Fibroblast of skin of right biceps (primary cell): Measurements from ENCODE around the gene C14orf132.
"Not testable (repeated sequence)": the region's sequence is repeated elsewhere in the genome, so short reads cannot be mapped to it uniquely, and the experiment has no call there.

ENCODE experiments used
- DNase-seq: peaks from one replicate; pipeline ENCODE4 v3.0.0-alpha.2; 2013

Gene C14orf132

DNA sequence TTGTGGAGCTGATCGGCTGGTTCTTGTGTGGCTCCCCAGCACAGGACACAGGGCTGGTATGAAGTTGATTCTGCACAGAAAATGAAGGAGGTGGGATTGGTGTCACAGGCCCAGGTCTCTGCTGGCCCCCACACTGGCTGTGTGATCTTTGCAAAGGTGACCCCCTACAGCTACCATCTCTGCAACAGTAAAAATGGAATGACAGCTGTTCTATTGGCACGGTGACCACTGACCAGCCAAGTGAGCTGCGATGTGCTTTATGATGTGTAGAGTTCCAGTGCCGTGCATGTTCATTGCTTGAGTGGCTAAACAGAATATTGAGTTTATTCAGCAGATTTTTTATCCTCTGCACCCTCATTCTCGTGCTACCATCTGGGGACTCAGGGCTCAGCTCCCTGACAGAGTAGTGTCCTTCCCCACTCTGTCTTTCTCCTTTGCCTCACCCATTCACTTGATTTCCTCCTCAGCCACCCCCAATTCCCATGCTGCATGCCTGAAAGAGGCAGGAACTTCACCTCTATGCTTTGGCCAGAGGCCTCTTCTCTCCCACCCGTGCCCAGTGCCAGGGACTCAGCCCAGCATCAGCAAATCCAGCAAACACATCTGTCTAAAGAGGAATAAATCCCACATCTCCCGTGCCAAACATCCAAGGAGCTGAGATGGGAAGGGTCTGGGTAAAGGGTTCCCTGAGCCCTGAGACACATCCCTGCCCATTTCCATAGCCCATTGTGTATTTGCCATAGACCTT, 21.2 kb downstream of the C14orf132 start:
- DNase-seq = no peak

DNA sequence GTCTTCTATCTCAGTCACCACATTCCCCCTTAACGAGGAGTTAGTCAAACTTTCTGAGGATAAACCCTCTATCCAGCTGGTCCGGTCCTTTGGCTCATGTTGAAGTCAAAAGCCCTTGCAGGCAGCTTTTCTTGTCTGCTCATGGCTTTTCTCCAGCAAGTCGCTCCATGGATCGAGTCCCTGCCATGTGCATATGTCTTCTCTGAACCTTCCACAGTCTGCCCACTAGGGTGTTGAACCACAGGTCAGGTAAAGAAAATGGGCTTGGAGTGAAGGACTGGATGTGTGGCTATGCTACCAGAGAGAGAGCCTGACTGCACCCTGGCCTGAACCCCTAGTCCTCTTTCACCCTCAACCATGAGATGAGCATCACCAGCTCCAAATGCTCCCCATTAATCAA, 22.8 kb downstream of the C14orf132 start:
- no peak for DNase-seq

DNA sequence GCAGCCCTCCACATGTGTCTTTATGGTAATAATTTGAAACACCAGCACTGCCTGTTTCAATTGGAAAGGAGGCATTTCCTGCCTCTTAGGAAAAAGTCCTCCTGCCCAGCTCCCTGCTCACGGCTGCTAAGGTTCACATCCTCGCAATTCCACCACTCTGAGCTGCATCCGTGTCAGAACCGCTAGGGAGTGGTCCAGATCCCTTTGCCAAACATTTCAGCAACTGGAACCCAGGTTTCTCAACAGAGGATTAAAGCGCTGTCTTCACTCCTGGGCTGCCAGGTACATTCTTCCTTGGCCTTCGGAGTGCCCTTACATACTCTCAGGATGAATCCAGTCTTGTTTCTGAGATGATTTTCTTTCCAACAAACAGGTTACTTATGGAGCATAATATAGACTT, 23.3 kb downstream of the C14orf132 start:
- DNase-seq = no peak

DNA sequence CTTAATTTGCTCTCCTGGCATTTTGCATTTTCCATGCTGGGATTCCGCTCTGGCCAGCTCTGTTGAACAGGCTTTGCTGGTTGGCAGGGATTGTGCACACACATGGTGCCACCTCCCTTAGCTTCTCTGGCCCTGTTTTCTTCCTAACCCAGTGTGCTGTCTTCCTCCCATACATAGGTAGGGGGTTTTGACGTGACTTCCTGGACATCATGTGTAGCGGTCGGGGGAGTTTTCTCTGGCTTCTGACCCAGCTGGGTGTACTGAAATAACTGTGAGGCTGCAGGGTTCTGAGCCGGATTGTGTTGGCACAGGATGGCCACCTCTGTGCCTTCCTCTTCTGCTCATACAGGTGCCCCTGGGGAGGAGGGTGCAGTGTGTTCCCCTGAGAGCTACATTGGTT, 25.7 kb downstream of the C14orf132 start:
- no peak for DNase-seq

DNA sequence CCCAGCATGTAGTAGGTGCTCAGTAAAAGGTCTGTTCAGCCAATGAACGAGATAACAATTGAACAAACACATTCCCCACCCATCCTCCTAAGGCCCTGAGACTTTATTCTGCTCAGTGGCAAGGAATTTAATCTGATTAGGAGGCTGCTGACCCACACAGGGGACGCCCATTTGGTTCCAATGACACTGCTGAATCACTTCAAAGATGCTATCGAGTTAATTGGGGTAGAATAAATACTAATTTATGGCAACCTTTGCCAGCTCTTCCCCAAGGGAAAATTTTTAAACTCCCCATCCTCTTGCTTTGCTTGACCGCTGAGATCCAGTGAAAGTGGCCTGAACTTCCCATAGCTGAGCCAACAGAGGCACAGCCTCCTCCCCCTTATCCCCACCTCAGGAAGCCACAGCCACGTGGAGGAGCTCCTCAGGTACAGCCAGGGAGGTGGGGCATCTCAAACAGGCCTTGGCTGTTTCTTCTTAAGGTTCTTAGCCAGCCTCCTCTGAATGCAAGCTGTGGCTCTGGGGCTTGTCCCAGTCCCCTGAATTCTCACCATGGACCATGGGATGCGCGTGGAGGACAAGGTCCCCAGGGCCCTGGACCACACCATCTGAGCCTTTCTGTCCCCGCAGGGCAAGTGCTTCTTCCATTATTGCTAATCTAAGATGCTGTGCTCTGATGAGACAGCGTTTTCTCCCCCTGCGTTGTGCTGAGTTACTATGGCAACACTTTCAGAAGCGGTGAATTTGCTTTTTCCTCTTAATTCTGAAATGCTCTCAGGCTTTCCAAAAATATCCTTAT, 26.7 kb downstream of the C14orf132 start:
- DNase-seq = no peak

DNA sequence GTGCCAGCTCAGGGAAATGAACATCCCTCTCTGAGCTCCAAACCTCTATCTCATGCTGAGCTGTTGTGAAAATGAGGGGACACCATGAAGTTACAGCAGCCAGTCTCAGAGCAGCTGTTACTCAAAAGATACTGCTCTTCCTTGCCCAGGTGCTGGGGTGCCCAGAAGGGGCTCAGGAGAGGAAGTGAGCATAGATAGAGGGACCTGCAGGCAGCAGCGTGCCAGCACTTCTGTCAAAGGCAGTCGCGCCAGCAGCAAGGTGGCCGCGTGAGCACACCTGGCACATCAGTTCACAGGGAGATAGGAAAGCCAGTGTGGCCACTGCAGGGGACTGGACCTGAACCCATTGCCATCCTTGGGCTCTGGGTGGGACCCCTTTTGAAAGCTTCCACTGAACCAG, 27.8 kb downstream of the C14orf132 start:
- DNase-seq = no peak

DNA sequence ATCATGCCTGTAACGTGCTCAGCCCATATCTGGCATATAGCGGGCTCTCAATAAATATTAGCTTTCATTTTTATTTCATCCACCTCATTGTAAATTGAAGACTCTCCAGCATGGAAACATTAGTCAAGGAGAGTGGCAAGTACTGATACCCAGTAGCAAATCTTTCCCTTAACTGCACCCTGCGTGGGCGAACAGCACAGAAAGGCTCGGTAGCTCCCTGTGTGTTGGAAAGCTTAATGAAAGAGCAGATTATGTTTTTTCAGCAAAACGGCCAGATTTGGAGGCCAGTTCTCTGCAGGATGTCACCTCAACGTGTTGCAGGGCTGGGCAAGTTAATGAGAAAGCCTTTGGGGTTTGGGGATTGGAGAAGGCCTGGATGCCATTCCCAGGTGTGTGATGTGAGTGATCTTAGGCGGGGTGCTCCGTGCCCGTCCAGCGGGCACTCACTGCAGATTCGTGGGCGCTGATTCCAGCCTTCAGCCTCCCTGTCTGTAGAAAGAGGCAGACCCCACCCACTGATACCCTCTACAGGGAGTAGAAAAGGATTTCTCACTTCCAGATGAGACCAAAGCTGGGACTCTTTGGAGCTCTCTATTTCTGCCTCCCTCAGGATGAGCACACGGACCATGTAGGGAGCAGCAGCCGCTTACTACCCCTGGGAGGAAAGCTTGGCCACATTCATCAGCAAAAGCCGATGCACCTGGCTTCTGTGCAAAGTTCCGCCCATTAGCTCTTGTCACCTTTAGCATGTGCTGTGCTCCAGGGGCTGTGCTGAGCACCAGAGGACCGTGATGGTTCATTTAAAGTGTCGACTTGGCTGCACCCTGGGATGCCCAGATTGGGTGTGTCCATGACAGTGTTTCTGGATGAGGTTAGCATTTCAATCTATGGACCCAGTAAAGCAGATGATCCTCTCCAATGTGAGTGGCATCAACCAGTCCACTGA, 29.1 kb downstream of the C14orf132 start:
- no peak for DNase-seq

DNA sequence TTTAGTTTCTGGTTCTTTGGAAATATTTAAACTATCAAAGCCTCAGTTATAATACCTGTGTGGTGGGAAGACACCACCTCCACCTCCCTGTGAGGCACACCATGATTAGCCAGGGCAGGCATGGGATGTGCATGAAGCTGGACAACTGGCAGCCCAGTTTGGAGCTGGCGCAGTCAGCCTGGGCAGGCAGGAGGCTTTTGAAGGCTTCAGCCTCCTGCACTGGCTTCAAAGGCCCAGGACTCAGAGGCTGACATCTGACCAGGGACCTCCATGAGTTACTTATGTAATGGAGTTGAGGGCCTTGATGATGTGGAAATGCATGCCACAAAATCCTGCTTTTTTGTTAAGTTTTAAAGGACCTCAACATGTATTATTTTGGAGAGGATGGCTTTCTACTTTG, 30.3 kb downstream of the C14orf132 start:
- DNase-seq = no peak

DNA sequence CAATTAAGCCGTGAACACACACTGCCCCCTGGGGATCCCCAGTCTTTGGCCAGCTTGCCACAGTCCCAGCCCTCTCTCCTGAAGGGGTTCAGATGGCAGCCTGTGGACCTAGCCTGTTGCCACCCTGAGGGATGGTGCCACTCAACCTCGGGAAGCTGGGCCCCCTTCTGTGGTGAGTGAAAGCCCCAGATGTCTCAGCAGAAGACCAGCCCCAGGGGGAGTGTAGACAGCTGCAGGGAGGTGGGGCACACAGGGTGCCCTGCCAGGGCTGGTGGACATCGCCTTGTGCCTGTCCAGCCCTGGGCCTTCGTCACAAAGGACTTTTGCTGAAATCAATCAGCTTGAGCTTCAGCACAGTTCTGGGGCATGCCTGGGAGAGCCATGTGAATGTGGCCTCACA, 32.4 kb downstream of the C14orf132 start:
- no peak for DNase-seq

DNA sequence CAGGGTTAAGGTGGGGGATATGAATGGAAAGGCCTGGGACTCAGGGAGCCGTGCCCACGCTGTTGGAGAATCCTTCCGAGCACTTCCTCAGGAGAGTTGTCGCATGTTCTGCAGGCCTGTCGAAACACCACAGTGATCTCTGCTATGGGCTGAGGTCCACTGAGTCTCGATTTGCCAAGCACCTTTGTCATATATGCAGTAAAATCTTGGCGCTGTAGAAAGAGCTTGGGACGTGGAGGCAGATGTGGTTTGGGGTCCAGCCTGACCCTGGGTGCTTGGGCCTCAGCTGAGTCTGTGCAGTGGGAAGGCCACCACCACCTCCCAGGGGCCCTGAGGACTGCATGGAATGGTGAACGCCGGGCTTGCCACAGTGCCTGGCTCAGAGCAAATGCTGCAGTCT, 32.9 kb downstream of the C14orf132 start:
- no peak for DNase-seq

DNA sequence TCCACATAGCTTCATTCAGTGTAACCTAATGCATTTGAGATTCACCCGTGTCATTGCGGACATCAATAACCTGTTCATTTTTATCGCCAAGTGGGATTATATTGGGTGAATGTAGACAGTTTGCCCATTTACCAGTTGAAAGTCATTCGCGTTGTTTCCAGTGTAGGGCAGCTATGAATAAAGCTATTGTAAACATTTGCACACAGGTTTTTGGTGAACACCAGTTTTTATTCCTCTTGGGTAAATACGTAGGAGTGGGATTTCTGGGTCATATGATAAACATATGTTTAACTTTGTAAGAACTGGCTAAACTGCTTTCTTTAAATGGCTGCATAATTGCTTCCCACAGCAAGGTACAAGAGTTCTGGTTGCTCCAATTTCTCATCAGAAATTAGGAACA, 33.6 kb downstream of the C14orf132 start:
- no peak for DNase-seq

DNA sequence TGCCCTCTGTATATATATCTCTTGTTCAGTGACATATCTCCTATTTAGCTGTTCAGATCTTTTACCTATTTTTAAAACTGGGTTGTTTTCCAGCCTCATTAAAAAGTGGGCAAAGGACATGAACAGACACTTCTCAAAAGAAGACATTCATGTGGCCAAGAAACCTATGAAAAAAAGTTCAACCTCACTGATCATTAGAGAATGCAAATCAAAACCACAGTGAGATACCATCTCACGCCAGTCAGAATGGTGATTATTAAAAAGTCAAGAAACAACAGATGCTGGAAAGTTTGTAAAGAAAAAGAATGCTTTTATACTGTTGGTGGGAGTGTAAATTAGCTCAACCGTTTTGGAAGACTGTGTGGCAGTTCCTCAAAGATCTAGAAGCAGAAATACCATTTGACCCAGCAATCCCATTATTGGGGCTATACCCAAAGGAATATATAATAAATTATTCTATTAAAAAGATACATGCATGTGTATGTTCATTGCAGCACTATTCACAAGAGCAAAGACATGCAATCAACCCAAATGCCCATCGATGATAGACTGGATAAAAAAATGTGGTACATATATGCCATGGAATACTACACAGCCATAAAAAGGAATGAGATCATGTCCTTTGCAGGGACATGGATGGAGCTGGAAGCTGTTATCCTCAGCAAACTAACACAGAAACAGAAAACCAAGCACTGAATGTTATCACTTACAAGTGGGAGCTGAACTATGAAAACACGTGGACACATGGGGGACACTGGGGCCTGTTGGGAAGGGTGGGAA, 34.3 kb downstream of the C14orf132 start:
- DNase-seq = not testable (repeated sequence)

DNA sequence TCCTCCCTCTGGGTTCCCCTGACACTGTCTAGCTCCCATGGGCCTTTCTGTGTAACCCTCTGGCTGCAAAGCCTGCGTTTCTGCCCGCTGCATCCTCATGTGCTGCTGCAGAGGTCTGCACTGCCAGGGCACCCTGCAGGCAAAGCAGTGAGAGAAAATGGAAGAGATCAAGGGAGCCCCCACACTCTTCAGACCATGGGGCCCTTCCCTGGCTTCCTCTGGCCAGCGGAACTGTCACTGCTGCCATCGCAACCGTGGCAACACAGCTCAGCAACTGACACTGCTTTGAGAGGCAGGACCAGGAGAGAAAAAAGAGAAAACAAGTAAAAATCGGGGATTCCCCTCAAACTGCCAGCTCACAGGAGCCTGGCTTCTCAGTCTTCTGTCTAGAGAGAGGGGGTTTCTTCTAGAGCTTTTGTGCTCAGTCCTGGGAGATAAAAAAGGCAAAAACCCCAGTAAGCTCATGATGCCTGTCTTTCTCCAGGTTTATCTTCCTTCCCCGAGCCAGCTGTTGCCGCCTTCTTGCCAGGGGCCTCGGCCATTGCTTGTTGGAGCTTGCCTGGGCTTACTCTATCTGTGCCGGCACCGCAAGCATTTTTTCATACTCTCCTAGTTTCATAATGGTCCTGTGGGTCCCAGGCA, 38.9 kb downstream of the C14orf132 start:
- no peak for DNase-seq

DNA sequence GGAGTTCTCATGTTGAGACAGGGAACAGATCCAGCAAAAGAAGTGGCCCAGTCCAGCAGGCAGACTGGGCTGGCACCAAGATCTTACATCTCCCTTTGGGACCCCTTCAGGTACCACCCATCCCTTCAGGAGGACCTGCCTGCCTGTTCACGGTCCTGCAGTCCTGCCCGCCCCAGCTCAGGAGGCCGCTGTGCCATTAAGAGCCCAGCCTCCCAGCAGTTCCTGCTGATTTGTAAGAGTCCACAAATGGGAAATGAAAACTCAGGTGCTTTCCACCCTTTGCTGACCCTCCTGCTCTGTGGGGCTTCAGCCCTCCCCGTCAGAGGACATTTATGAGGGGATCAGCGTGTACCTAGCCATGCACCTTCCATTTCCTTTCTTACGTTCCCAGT, 39.5 kb downstream of the C14orf132 start:
- no peak for DNase-seq

DNA sequence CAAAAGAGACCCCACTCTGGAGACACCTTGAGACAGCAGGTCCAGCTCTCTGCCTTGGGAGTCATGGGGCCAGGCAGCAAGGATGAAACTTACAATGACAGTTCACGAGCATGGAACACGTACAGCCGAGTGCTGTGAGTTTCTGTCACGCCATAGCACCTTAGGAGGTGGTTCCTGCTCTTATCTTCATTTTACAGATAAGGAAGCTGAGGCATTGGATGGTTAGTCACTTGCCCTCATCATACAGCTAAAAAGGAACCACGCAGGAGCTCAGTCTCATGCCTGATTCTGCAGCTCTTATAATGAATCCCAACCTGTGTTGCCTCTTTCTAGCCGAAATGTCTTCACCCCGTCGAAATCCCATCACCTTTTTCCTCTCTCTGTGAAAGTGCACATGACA, 39.9 kb downstream of the C14orf132 start:
- no peak for DNase-seq

DNA sequence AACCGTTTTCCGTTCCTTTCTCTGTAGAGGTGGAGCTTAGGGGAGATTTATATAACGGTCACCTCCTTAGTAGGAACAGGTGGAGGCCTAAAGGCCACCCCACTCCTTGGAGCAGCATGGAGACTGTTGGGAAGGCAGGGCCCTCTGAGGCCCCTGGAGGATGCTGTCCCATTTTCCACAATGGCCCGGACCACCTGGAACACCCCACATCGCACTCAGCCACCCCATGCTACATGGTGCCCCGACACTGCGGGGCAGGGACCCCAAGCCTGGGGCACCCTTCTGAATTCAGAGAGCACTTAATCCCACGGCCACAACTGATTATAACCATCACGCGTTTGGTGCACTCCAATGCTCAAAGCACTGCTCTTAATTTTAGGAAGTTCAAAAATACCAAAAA, 41.4 kb downstream of the C14orf132 start:
- DNase-seq = no peak

DNA sequence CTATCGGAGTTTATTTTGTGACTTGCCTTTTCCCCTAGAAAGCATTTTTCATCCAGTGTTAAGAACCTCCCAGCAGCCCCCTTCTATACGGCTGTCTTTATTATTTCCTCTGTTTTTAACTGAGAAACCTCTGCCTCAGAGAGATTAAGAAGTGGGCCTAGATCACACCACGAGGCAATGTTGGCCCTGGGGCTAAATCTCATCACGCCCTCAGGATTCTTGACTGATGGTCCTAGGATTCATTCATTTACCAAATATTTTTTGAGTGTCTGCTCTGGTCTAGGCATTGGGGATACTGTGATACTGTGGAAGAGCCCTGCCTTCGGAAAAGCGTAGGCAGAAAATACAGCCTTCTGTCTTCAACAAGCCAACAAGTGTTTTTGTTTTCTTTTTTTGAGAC, 42.1 kb downstream of the C14orf132 start:
- DNase-seq = no peak

DNA sequence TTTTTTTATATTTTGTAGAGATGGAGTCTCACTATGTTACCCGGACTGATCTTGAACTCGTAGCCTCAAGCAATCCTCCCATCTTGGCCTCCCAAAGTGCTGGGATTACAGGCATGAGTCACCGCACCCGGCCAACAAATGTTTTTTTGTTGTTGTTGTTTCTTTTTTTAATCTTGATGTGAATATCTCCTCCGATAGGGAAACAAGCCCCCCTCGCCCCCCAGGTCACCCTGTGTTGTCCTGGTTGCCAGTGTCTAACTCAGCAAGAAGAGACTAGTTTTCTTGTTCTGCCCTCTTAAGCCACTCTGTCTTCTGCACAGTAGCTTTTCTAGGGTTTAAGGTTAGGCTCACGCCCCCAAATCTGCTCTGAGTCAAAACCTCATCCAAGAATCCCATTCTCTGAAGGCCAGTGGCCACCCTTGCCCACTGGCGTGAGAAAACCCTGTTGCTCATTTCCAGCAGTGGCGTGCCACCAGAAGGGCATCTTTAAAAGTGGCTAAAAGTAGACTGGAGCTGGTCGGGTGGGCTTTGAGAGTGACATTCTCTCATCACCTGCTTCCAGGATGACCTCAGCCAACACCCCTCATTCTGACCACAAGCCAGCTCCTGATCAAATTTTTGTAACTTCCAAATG, 42.7 kb downstream of the C14orf132 start:
- no peak for DNase-seq

DNA sequence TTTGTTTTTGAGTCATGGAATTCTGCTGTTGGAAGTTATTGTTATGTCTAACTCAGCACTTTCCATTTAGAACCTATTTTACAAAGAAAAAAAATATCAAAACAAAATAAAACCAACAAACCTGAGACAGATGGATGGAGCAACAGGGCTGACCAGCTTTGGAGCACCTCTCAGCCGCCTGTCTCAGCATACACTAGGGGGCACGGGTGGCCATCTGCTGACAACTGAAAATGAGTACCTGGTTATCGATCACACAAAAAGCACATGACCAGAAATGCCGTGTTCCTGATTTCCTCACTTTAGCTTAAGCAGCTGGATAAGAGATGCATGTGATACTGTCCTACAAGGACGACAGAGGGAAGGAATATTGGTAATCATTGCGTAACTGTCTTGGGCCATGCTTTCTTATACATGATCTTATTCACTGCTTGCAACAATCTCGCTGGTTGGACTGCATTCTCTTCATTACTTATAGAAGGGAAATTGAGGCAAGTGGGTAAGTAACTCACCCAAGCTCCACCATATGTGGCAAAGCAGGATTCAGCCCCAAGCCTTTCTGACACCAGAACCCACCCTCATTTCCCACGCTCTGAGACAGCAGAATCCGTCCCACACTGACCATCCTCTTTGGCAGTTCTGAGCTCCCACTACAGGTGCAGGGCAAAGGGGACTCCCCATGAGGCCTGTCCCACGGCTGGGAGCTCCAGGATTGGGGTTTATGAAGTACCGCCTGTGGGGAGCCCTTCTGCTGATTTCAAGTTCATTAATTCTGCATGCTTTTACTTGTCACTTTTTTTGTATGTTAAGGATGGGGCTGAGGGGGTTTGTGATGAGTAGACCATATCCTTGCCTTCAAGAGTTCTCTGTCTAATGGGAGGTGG, 43.5 kb downstream of the C14orf132 start:
- no peak for DNase-seq

DNA sequence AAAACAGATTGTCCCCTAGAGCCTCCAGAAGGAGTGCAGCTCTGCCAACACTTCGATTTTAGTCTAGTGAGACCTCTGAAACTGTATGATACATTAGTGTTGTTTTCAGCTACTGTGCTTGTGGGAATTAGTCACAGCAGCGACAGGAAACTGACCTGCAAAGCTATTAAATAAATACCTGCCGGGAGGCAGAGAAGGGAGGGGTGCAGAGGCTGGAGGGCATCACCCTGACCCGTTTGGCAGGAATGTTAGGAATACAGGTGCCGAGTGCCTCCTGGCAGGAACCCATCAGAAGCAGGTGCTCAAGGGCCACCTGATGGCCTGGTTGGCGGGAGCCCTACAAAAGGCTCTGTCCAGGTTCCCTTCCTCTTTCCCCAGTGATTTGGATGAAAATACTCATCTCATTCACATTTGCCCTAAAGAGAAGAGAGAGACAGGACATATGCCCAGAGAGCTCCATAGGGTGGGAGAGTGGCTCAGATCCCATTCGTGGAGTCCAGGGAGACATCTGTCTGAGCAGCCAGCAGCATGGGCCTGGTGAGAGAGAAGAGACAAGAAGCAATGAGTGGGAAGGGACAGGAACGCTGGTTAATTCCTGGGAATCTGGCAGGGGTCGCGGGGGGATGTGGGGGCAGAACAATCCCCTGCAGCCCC, 44.6 kb downstream of the C14orf132 start:
- no peak for DNase-seq
